Activated naive CD4-positive, alpha-beta T cell treated with anti-CD3 and anti-CD28 coated beads, Interleukin-2, amount 50 U/mL, for 24 hours (primary cell): ENCODE measurements around the gene PDPK1.
"Not testable (repeated sequence)": the region's sequence is repeated elsewhere in the genome, so short reads cannot be mapped to it uniquely, and the experiment has no call there.

ENCODE experiments used
- H3K27ac Mint-ChIP-seq: one replicate; pipeline ENCODE4 v1.8.0; 2021; ENCODE audit warnings: mild to moderate bottlenecking, mixed read lengths
- H3K27me3 Mint-ChIP-seq: one replicate; pipeline ENCODE4 v1.8.0; 2021; ENCODE audit warnings: mixed read lengths
- H3K36me3 Mint-ChIP-seq: one replicate; pipeline ENCODE4 v1.8.0; 2021; ENCODE audit warnings: mixed read lengths
- H3K4me1 Mint-ChIP-seq: one replicate; pipeline ENCODE4 v1.8.0; 2021; ENCODE audit warnings: mixed read lengths
- H3K4me3 Mint-ChIP-seq: one replicate; pipeline ENCODE4 v1.8.0; 2021; ENCODE audit warnings: mild to moderate bottlenecking, mixed read lengths
- H3K9me3 Mint-ChIP-seq: one replicate; pipeline ENCODE4 v1.8.0; 2021; ENCODE audit warnings: mixed read lengths

Gene PDPK1

DNA sequence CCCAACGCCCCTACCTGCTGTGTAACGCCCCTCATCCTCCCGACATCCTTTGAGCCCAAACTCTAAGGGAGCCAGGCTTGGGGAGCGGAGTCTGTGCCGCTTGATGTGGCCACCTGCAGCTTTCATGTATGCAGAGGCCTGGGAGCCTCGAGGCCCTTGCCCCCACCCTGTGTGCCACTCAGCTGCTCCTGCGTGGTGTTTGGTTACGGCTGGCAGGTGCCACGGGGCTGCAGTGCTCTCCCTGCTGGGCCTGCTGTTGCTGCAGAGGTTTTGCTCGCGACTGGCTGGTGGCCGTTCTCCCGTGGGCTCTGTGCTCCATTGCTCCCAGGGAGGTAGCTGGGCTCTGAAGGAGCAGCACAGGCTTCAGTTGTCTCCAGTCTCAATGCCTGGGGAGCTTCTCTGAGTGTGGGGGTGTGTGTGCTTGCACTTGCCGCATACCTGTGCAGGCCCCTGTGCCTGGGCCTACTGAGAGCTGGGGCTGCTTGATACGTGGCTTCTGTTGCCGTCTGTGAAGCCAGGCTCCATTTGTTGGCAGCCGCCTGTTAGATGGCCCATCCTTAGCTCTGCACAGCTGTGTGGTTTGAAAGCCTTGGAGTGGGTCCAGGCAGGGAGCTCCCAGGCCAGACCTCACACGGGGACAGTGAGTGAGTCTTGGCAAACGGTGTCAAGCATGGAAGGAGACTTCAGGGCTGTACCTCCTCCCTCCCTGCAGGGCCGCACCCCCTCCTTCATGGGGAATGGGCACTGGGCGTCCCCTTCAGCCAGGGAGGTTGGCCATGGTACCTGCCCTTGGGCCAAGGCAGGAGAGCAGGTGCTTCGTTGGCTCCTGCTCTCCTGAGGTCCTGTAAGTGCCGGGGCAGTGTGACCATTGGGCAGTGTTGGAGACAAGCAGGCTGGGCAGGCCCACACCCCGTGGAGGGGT is 47.2 kb downstream of the PDPK1 start:
- H3K9me3 Mint-ChIP-seq = no peaks in the 10 kb centered on the region
- H3K4me3 Mint-ChIP-seq = no peak overlapping the region
- H3K27me3 Mint-ChIP-seq = no peaks in the 10 kb centered on the region
- no peaks in the 10 kb centered on the region for H3K4me1 Mint-ChIP-seq
- no peak overlapping the region for H3K27ac Mint-ChIP-seq
- H3K36me3 Mint-ChIP-seq = peaks cover 4% of the 10 kb centered on the region

DNA sequence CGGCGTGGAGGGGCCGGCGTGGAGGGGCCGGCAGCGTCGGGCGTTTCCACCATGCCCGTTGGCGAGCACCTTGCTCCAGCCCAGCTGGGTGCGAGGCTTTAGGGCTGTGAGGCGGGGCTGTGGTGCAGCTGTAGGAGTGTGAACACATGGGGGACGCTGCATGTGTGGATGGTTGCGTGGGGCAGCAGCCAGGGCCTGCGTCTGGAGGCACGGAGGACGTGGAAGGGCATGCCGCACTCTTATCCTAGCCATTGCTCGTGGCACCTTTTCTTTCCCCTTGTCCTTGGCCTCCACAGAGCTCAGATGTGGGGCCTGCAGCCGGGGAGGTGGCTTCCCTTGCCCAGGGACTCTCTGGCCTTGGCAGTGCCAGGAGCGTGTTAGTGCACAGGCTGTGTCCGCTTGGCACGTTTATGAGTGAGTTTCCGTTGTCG is 47.8 kb downstream of the PDPK1 start:
- H3K27ac Mint-ChIP-seq = no peak overlapping the region
- H3K4me3 Mint-ChIP-seq = no peak overlapping the region
- peaks cover 4% of the 10 kb centered on the region for H3K36me3 Mint-ChIP-seq
- no peaks in the 10 kb centered on the region for H3K9me3 Mint-ChIP-seq
- H3K27me3 Mint-ChIP-seq = no peaks in the 10 kb centered on the region
- peaks cover 4% of the 10 kb centered on the region for H3K4me1 Mint-ChIP-seq

DNA sequence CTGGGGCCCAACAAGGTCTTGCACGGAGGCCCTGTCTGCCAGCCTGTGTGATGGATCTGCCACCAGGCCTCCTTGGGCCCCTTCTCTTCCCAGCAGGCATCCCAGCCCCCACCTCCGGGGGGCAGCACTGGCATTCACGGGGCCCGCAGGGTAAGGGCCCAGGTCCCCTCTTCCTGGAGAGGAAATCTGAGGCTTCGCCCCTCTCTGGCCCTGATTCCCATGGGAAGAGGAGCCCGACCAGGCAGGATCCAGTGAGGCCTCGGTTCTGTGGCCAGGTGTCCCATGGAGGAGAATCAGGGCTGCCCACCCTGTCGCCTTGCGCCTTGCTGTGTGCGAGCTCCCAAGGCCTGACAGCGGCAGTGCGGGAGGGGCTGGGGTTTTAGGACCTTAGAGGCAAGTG is 48.4 kb downstream of the PDPK1 start:
- Mint-ChIP-seq H3K4me3 (no peak overlapping the region), H3K4me1 (peaks cover 4% of the 10 kb centered on the region), H3K36me3 (peaks cover 4% of the 10 kb centered on the region)

DNA sequence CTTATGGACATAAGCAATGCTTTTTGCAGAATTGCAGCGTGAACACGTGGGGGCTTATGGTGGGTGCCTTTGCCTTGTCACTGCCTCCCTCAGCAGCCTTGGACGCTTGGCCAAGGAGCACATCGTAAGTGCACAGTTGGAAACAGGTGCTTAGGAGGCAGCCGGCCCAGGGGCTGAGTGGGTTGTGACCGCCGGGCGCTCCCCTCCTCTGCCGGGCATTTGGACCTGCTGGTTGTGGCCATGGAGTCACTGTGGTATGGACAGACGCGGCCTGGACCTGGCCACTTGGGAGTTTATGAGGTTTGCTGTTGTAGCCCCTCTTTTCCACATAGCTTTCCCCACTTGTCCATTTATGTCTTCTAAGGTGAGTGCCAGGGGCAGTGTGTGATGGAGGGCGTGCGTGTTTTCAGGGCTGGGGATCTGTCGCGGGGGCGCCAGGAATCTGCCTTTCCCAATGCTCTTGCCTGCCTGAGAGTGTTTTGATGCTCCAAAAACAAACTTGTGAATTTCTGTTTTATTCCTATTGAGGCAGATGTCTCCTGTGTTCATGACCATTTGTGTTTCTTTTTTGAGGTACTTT is 49.2 kb downstream of the PDPK1 start:
- H3K4me3 Mint-ChIP-seq = no peak overlapping the region
- H3K4me1 Mint-ChIP-seq = peaks cover 7% of the 10 kb centered on the region
- H3K27ac Mint-ChIP-seq = no peak overlapping the region
- H3K9me3 Mint-ChIP-seq = no peaks in the 10 kb centered on the region
- H3K27me3 Mint-ChIP-seq = no peaks in the 10 kb centered on the region
- peaks cover 4% of the 10 kb centered on the region for H3K36me3 Mint-ChIP-seq

More for the DNA sequence above, 48.4 kb downstream of the PDPK1 start:
- Mint-ChIP-seq H3K27ac (no peak overlapping the region), H3K27me3 (no peaks in the 10 kb centered on the region), H3K9me3 (no peaks in the 10 kb centered on the region)

DNA sequence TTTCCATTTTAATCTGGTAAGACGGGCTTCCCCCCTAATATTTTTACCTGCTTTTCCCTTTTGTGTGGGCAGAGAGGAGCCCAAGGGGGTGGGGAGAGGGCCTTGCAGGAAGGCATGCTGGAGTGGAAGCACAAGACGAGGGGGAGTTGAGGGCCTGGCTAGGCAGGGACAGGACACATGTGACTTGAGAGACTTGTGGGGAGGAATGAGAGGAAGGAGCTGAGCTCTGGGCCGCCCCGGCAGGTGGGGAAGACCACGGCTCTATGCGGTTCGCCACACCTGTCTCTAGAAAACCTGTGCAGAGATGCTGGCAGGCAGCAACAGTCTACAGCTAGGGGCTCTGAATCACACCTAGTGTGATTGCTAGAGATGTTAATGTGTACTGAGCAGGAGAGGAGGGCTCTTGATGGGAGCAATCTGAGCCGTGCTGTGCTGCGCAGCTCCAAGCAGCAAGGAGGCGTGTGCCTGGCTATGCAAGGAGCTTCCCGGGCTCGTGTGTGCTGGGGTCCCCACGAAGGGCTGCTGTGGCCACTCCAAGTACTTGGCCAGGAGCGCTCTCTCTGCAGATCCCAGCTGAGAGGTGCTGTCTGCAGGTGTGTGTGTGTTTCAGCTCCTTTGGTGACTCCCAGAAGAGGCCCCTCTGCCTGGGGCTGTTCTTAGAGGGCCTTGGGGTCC is 50.2 kb downstream of the PDPK1 start:
- H3K4me3 Mint-ChIP-seq = no peak overlapping the region
- no peaks in the 10 kb centered on the region for H3K27me3 Mint-ChIP-seq
- H3K4me1 Mint-ChIP-seq = peaks cover 14% of the 10 kb centered on the region
- H3K27ac Mint-ChIP-seq = no peak overlapping the region
- peaks cover 4% of the 10 kb centered on the region for H3K36me3 Mint-ChIP-seq
- no peaks in the 10 kb centered on the region for H3K9me3 Mint-ChIP-seq

DNA sequence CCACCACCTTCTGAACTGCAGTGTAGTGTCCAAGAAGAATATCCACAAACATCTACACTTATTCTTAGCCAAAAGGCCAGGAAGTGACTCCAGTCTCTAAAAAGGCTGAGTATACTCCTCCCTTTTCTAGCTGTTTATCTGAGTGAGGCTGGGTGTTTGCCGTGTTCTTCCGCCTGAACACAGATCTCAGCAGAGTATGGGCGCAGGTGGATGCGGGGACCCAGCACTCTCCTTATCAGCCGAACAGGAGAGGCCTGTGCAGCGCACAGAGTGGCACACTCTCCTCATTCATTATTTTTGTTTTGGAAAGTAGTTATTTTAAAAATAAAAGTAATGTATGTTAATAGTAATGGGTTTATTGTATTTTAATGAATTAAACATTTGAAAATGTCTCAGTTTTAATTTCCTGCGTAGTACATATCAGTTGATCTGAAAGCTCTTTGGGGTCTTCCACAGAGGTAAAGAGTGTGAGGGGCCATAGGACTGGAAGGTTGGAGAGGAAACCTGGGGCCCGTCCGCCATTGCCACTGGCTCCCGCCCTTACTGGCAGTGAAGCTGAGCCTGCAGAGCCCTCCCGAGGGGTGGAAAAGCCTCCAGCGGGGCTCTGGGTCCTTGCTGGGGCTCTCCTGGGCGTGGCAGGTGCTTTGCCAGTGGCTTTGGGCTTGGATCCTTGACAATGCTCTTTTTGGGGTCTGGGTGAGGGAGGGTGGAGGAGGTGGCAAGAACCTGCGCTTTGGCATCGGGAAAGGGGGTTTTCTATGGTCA is 53.8 kb downstream of the PDPK1 start:
- peak overlapping the region; percentile 83 for H3K27ac Mint-ChIP-seq
- no peaks in the 10 kb centered on the region for H3K9me3 Mint-ChIP-seq
- H3K27me3 Mint-ChIP-seq = no peaks in the 10 kb centered on the region
- peaks cover 23% of the 10 kb centered on the region for H3K4me1 Mint-ChIP-seq
- H3K36me3 Mint-ChIP-seq = peaks cover 4% of the 10 kb centered on the region
- H3K4me3 Mint-ChIP-seq = no peak overlapping the region

DNA sequence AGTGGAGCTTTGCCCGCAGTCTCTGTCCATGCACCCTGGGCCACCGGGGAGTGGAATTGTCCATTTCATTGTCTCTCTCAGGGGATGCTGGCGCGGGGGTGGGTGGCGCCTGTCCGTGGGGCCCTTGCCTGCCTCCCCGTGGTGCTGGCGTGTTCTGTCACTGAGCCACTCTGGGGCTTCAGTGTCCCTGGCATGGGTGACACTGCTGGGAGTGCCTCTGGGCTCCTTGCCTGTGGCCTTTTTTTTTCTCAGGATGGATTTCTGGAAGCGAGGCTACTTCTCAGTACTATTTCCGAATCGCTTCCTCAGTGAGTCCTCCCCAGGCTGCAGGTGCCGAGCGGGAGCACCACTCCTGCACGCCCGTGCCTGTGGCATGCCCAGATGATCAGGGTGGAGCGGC is 55.0 kb downstream of the PDPK1 start:
- Mint-ChIP-seq H3K4me3 (no peak overlapping the region), H3K9me3 (no peaks in the 10 kb centered on the region), H3K27me3 (no peaks in the 10 kb centered on the region), H3K36me3 (peaks cover 1% of the 10 kb centered on the region), H3K4me1 (peaks cover 23% of the 10 kb centered on the region), H3K27ac (no peak overlapping the region)

DNA sequence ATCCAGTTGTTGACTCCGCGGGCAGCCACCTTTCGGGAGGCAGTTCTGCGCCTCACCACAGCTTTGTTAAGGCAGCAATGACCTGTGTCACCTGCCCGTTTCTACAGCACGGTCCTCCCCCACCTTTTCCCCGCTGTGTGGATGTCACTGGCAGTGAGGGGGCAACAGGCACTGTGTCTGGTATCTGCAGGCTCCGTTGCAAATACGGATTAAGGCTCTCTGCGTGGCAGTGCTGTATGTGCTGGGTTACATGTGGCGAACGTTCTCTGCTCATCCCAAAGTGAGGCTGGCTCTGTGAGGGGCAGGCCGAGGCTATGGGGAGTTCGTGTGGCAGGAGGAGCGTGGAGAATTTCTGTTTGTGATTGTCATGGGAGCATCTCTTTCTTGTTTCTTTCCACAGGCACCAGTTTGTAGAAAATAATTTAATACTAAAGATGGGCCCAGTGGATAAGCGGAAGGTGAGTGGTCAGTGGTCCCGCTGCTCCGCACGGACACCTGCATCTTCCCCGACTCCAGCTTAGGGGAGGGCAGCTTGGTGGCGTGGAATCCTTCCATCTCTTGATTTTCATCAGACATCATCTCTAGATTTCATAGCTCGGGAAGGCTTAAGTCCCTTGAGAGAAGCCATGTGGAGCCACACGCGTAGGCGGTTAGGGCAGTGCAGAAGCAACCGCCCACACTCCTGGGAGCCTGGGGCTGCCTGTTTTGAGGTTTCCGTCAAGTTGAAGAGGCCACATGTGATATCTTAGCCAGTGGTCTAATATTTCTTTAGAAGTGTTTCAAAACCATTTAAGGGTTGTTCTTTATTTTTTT is 57.8 kb downstream of the PDPK1 start:
- Mint-ChIP-seq H3K27me3 (no peaks in the 10 kb centered on the region), H3K4me3 (no peak overlapping the region), H3K9me3 (no peaks in the 10 kb centered on the region), H3K4me1 (peaks cover 19% of the 10 kb centered on the region), H3K36me3 (peaks cover 1% of the 10 kb centered on the region), H3K27ac (no peak overlapping the region)

DNA sequence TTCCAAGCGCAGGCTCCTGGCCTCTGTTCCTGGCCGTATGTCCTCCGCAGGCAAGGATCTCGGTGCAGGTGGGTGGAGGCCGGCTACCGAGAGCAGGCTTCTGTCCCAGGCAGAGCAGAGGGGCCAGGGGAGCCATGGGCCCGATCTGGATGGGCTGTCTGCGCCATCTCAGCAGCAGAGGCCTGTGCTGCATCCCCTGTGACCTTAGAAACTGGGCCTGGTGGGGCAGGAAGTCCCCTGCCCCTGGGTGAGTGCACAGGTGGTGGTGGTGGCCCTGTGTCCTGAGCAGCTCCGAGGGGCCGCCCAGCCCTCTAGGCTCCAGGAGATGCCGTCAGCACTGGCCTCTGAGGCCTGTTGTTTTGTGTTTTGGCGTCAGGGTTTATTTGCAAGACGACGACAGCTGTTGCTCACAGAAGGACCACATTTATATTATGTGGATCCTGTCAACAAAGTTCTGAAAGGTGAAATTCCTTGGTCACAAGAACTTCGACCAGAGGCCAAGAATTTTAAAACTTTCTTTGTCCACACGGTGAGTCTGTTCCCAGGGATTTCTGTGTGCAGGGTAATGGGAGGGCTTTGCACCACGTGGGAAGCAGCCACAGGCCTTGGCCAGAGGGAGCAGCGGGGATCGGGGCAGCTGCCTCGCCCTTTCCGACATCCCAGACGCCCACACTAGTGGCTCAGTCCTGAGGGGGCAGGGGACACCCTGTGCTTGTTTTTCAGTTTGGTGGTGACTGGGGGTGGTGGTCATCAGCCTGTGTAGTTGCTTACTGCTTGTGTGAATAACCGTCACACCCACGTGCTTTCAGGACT is 59.1 kb downstream of the PDPK1 start:
- Mint-ChIP-seq H3K4me3 (no peak overlapping the region), H3K36me3 (peaks cover 1% of the 10 kb centered on the region), H3K27me3 (no peaks in the 10 kb centered on the region), H3K4me1 (peaks cover 17% of the 10 kb centered on the region), H3K9me3 (no peaks in the 10 kb centered on the region), H3K27ac (no peak overlapping the region)

DNA sequence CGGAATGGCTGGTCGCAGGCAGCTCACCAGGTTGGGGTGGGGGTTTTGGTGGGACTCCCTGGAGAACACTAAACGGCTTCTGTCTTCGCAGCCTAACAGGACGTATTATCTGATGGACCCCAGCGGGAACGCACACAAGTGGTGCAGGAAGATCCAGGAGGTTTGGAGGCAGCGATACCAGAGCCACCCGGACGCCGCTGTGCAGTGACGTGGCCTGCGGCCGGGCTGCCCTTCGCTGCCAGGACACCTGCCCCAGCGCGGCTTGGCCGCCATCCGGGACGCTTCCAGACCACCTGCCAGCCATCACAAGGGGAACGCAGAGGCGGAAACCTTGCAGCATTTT is 59.7 kb downstream of the PDPK1 start:
- no peaks in the 10 kb centered on the region for H3K9me3 Mint-ChIP-seq
- H3K4me1 Mint-ChIP-seq = peaks cover 13% of the 10 kb centered on the region
- no peak overlapping the region for H3K4me3 Mint-ChIP-seq
- peaks cover 1% of the 10 kb centered on the region for H3K36me3 Mint-ChIP-seq
- no peaks in the 10 kb centered on the region for H3K27me3 Mint-ChIP-seq
- no peak overlapping the region for H3K27ac Mint-ChIP-seq

DNA sequence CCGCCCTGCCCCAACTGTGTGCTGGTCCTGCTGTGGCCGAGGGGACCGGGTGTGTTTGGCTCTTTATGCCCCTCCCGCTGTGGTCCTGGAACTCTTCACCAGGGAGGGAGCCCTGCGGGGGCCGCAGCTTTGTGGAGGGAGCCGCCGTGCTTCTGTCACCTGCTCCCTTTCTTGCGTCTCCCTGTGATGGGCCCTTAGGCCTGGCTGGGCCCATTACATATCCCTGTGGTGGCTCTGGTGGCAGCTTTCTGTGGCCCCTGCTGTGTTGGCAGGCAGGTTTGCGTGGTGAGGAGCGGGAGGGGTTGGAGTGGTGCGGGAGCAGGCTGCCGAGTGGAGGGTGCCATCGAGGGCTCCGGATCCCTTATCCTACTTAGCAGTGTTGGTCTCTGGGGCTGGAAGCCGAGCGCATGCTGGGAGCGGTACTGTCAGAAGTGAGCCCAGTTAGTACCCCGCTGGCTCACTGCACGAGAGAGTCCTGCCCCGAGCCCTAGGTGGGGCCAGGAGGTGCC is 60.4 kb downstream of the PDPK1 start:
- Mint-ChIP-seq H3K27ac (no peak overlapping the region), H3K36me3 (peaks cover 1% of the 10 kb centered on the region), H3K9me3 (no peaks in the 10 kb centered on the region), H3K27me3 (no peaks in the 10 kb centered on the region), H3K4me1 (peaks cover 11% of the 10 kb centered on the region), H3K4me3 (no peak overlapping the region)

DNA sequence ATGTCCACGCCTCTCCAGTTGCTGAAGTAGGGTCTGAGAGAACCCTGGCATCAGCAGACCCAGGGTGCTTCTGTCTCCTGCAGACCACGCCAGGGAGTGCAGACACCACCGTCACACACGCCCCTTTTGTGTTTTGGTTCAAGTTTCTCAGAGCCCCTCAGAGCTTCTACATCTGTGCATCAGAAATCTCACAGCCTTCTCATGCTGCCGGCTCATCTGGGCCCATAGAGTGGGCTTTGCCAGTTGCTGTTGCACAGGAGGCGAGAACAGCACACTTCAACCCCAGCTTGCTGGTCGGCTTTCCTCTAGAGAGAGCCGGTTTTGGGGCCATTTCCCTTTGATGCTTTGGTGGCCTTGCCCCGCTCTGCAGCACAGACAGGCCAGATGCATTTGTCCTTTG is 60.9 kb downstream of the PDPK1 start:
- H3K4me3 Mint-ChIP-seq = no peak overlapping the region
- no peaks in the 10 kb centered on the region for H3K9me3 Mint-ChIP-seq
- H3K27ac Mint-ChIP-seq = no peak overlapping the region
- peaks cover under 1% of the 10 kb centered on the region for H3K36me3 Mint-ChIP-seq
- H3K4me1 Mint-ChIP-seq = peaks cover 6% of the 10 kb centered on the region
- H3K27me3 Mint-ChIP-seq = no peaks in the 10 kb centered on the region

DNA sequence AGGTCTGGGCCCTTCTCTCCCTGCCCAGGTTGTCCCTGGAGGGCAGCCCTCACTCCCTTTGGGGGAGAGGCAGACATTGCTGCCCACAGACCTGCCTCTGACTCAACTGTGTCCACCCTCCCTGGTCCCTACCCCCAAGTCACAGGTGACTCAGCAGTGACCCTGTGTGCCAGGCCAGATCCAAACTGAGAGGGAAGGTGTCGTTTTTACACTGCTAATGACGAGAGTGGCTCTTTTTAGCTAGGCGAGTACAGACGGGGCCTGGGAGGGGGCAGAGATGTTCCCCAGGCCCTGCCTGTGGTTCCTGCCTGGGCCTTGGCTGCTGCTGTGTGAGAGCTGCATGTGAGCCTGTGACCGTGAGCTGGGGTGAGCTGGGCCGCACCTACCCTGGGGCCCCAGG is 61.3 kb downstream of the PDPK1 start:
- H3K4me3 Mint-ChIP-seq, H3K27me3 Mint-ChIP-seq, H3K9me3 Mint-ChIP-seq, H3K36me3 Mint-ChIP-seq, H3K4me1 Mint-ChIP-seq, H3K27ac Mint-ChIP-seq: not testable (repeated sequence)

DNA sequence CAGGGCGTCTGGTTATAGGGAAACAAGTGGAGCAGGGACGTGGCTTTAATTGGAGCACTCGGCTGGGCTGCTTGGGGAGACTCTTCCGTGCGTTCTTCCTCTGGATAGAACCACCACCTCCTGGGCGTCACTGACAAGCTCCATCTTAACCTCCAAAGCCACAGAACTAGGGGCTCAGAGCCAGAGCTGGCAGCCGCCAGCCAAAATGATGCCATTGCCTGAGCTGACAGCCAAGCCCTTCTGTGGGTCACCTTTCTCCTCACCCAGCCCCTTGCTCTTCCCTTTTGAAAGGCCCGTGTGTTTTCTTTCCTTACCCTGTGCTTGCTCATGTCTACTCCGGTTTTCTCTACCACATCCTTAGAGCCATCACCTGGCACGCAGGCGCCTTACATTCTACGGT is 62.0 kb downstream of the PDPK1 start:
- H3K27ac Mint-ChIP-seq, H3K36me3 Mint-ChIP-seq, H3K27me3 Mint-ChIP-seq, H3K9me3 Mint-ChIP-seq, H3K4me1 Mint-ChIP-seq, H3K4me3 Mint-ChIP-seq: not testable (repeated sequence)
